Calu3 (cell line): ENCODE measurements around the gene BDH1. TPM values are rescaled to one million over a fixed set of nuclear protein-coding genes. Genes with fewer than 3 reads are reported as not detected.
A peak's percentile ranks its signal among the peaks of the same experiment; 100 is the strongest.

Experiments
- BruUV-seq: library from RNA; stranded (reverse); fragments of 400-500 nt; replicated peaks from 2 replicates; lab custom pipeline; 2021; lab: Mats Ljungman, UMichigan
- CTCF ChIA-PET: fragments of 300-600 bp; sonication (Branson Sonifier 250); formaldehyde crosslinking; loops from one replicate; lab custom pipeline; 2022; ENCODE audit warnings: antibody characterized with exemption; lab: Charles Lee
- DNase-seq: peaks from one replicate; pipeline ENCODE4 v3.0.0; 2022
- H3K27ac Mint-ChIP-seq: one replicate; pipeline ENCODE4 v1.8.0; 2022; ENCODE audit warnings: mixed read lengths; ENCODE audit not compliant: unreplicated experiment
- H3K27me3 Mint-ChIP-seq: one replicate; pipeline ENCODE4 v1.8.0; 2022; ENCODE audit warnings: mixed read lengths; ENCODE audit not compliant: unreplicated experiment
- H3K36me3 Mint-ChIP-seq: one replicate; pipeline ENCODE4 v1.8.0; 2022; ENCODE audit warnings: mild to moderate bottlenecking, moderate library complexity, mixed read lengths; ENCODE audit not compliant: insufficient read depth, unreplicated experiment
- H3K4me1 Mint-ChIP-seq: one replicate; pipeline ENCODE4 v1.8.0; 2022; ENCODE audit warnings: mild to moderate bottlenecking, low read depth, mixed read lengths; ENCODE audit not compliant: unreplicated experiment
- H3K4me3 Mint-ChIP-seq: one replicate; pipeline ENCODE4 v1.8.0; 2022; ENCODE audit warnings: mild to moderate bottlenecking, low read depth, moderate library complexity, mixed read lengths; ENCODE audit not compliant: unreplicated experiment
- H3K9me3 Mint-ChIP-seq: one replicate; pipeline ENCODE4 v1.8.0; 2022; ENCODE audit warnings: low read depth, mixed read lengths; ENCODE audit not compliant: unreplicated experiment
- intact Hi-C: fragments of 100-400 bp; cut with micrococcal nuclease; formaldehyde crosslinking; loops from one replicate; pipeline ENCODE4 v1.10.0; 2022; ENCODE audit not compliant: unreplicated experiment
- total RNA-seq: library from RNA; stranded (reverse); gene quantifications from 2 replicates; pipeline ENCODE4 v1.2.3, GENCODE V29; 2022
- TF ChIP-seq, protein P1 (sequence below): fragments of 200-600 bp; IDR thresholded peaks from one replicate; pipeline ENCODE4 v1.8.0; 2022; ENCODE audit warnings: antibody characterized with exemption; ENCODE audit not compliant: unreplicated experiment

Gene BDH1
- total RNA-seq, 1 experiment from 2014 or later: 49.0 TPM

DNA sequence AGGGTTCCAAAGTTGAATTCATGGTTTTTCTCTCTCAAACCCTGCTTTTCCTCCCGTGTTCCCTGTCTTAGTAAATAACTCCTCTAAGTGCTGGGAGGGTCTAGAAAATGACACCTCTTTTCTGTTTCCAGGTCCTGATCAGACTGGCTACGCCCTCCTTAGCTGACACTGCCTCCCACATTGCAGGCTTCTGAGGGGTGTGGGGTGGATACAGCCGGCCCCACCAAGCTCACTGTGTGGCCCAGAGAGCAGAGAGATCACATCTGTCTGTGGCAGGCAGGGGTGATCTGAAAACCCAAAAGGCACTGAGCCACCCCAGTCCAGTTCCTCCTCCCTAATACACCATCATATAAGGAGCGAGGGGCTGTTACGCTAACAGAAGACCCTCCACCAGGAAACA lies 62.7 kb downstream of the BDH1 start:
- BruUV-seq: no TSS peak
- TF ChIP-seq, protein P1, sequence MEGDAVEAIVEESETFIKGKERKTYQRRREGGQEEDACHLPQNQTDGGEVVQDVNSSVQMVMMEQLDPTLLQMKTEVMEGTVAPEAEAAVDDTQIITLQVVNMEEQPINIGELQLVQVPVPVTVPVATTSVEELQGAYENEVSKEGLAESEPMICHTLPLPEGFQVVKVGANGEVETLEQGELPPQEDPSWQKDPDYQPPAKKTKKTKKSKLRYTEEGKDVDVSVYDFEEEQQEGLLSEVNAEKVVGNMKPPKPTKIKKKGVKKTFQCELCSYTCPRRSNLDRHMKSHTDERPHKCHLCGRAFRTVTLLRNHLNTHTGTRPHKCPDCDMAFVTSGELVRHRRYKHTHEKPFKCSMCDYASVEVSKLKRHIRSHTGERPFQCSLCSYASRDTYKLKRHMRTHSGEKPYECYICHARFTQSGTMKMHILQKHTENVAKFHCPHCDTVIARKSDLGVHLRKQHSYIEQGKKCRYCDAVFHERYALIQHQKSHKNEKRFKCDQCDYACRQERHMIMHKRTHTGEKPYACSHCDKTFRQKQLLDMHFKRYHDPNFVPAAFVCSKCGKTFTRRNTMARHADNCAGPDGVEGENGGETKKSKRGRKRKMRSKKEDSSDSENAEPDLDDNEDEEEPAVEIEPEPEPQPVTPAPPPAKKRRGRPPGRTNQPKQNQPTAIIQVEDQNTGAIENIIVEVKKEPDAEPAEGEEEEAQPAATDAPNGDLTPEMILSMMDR: no peak

DNA sequence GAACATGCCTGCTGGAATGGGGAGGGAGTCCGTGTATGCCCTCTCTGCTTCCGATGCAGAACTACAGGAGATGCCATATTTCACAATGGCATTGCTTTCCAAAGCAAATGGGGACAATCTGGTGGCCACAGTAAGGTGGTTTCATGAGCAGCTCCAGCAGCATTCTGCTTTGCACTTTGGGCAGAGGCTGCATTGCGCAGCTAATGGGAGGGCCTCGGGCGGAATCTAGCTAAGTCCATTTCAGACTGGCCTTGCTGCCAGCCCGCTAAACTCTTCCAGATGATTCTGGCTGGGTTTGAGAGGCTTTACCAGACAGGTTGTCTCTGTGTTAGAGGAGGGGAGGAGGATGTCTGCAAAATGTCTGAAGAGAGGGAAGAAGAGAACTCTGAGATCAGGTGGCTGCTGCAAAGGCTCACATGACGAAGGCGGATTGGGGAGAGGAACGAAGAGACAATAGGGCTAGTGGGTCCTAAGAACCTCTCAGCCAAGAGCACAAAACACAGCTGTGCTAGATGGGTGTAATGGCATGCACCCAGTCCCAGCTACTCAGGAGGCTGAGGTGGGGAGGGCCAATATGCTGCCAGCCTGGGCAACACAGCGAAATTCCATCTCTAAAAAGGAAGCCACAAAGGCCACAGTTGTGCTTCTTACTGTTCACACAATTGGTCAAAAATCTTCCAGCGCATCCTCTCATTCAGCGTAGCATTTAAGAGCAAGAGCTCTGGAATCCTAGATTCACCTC lies 63.7 kb downstream of the BDH1 start:
- TF ChIP-seq, protein P1: no peak
- CTCF ChIA-PET: interaction anchor here (0.8 kb wide), 1 partner anchor 14 kb away, joined by 3 read pairs; no protein-coding TSS in a partner anchor
- Mint-ChIP-seq H3K36me3 (peaks cover 10% of the 10 kb centered on the region), H3K27me3 (no peaks in the 10 kb centered on the region), H3K4me3 (no peak overlapping the region), H3K27ac (peak overlapping the region; percentile 51), H3K9me3 (no peaks in the 10 kb centered on the region), H3K4me1 (peaks cover 49% of the 10 kb centered on the region)
- DNase-seq: no peak
- intact Hi-C loops: loop anchor here (2.0 to 5.0 kb wide), 2 partner anchors 25 to 35 kb away; no protein-coding TSS in a partner anchor
- BruUV-seq: no TSS peak

More for the DNA sequence above, 62.7 kb downstream of the BDH1 start:
- peaks cover 39% of the 10 kb centered on the region for H3K4me1 Mint-ChIP-seq
- no peaks in the 10 kb centered on the region for H3K9me3 Mint-ChIP-seq
- H3K4me3 Mint-ChIP-seq: no peak overlapping the region
- H3K36me3 Mint-ChIP-seq: peaks cover 10% of the 10 kb centered on the region
- DNase-seq: no peak
- intact Hi-C loops: loop anchor here (5.0 kb wide), 1 partner anchor 36 kb away; no protein-coding TSS in a partner anchor
- H3K27me3 Mint-ChIP-seq: no peaks in the 10 kb centered on the region
- no peak overlapping the region for H3K27ac Mint-ChIP-seq
- CTCF ChIA-PET: no interaction called here

DNA sequence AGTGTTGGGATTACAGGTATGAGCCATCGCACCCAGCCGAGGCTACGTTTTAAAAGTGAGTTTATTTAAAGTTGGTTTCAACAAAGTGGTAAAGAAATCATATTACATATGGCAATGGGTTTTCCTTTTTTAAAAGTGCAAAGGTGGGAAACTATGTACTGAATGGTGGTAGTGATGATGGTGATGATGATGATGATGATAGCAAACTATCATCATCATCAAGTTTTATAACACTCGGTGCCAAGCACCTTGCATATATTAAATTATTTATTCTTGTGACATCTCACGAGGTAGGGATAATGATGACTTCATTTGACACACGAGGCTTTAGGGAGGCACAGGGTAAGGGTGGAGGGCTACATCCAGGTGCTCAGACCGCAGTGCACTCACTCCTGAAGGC lies 64.3 kb downstream of the BDH1 start:
- peaks cover 15% of the 10 kb centered on the region for H3K36me3 Mint-ChIP-seq
- BruUV-seq: no TSS peak
- intact Hi-C loops: loop anchor here (2.0 to 5.0 kb wide), 2 partner anchors 25 to 34 kb away; no protein-coding TSS in a partner anchor
- peaks cover 55% of the 10 kb centered on the region for H3K4me1 Mint-ChIP-seq
- H3K4me3 Mint-ChIP-seq: no peak overlapping the region
- no peaks in the 10 kb centered on the region for H3K9me3 Mint-ChIP-seq
- TF ChIP-seq, protein P1: no peak
- H3K27ac Mint-ChIP-seq: no peak overlapping the region
- CTCF ChIA-PET: interaction anchor here (0.8 kb wide), 1 partner anchor 13 kb away, joined by 3 read pairs; no protein-coding TSS in a partner anchor
- DNase-seq: no peak
- no peaks in the 10 kb centered on the region for H3K27me3 Mint-ChIP-seq

DNA sequence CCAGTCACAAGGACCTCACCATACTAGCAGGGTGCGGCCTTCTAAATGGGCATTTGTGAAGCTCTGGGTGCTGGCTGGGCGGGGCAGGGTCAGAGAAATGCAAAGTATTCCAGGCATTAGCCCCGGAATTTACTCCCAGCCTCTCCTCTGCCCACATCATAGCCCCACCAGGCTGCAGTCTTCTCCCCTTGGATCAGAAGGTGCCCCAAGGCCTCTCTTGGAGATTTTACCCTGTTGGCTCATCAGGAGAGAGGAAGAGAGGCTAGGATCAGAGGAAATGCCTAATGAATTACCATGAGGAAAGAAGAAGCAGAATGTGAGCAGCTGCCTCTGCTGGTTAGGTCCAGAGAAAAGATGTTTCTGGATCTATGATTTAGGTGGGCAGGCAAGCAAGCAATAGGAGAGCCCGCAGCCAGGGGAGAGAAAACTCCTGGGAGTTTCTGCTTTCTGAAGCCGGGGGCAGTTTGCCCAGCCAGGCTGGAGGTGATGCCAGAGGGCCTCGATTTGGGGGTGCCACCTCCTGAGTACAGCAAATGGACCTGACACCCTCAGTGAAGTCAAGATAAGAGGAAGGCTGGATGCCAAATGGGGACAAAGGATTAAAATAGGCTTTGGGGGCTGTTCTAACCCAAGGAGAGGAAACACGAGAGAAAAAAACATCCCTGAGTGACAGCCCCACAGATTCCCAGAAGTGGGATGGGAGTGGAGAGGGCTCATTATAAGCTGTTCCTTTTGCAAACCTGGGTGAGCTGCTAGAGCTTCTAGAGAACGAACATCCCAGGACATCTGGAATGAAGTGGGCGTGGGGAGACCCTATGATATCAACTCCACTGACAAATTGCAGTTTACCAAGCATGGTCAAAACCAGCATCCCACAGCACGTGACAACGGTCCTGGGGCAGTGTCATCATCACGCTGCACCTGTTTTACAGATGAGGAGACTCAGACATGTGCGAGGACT lies 65.4 kb downstream of the BDH1 start:
- TF ChIP-seq, protein P1: no peak
- intact Hi-C loops: loop anchor here (2.0 to 5.0 kb wide), 2 partner anchors 24 to 33 kb away; no protein-coding TSS in a partner anchor
- Mint-ChIP-seq H3K36me3 (peaks cover 15% of the 10 kb centered on the region), H3K27ac (peak overlapping the region; percentile 91), H3K4me3 (no peak overlapping the region), H3K4me1 (peaks cover 64% of the 10 kb centered on the region), H3K9me3 (no peaks in the 10 kb centered on the region), H3K27me3 (no peaks in the 10 kb centered on the region)
- DNase-seq: peak; percentile 77
- CTCF ChIA-PET: interaction anchor here (1.0 kb wide), 1 partner anchor 12 kb away, joined by 6 read pairs; no protein-coding TSS in a partner anchor
- TSS peak; percentile 56 for BruUV-seq
